ENCODE results near the gene ZNF593OS.

The ZNF593OS gene

GRCh38 chr1:26180010-26180506 is 8.4 kb upstream of the ZNF593OS start:
- Histone ChIP-seq H3K9me3 (ENCODE audit: control insufficient read depth, low read length) (no peaks in the 10 kb centered on the region), H3K4me1 (ENCODE audit: control insufficient read depth, insufficient read depth, low read length) (peaks cover 11% of the 10 kb centered on the region), H3K4me3 (ENCODE audit: low read length) (no peak overlapping the region), H3K27me3 (ENCODE audit: control insufficient read depth, insufficient read depth, low read length) (no peaks in the 10 kb centered on the region), H3K36me3 (ENCODE audit: control insufficient read depth, insufficient read depth, low read length) (no peaks in the 10 kb centered on the region), H3K9ac (ENCODE audit: low read length) (no peak overlapping the region)

DNA sequence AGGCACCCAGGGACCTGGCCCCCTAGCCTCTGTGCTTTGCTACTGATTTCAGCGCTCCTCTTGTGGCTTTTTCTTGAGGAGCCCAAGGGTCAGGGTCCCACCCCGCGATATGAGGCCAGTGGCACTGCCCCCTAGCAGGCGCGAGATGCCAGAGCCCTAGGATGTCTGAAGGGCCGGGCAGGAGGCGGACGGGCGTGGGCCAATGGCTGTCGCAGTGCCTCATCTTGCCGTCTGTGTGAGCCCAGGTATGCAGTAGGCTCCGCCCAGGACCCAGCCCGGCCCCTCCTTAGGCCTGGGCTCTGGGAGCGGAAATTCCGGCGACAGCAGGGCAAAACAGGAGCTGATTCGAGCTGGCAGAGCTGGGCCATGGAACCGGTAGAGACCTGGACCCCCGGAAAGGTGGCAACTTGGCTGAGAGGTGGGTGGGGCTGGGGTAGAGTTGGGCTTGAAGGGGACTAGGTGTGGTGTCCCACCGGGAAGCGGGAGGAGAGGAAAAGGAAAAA is 5.6 kb upstream of the ZNF593OS start, which contains the start of gene CNKSR1:
TSS of gene CNKSR1 (plus strand) at position 310 of the 503 bp plus-strand sequence. CDS start at position 367, 57 bp downstream.
- Histone ChIP-seq H3K4me3 (ENCODE audit: low read length) (peak within 1 kb of the TSS; percentile 77), H3K9ac (ENCODE audit: low read length) (peak within 1 kb of the TSS; percentile 92), H3K27me3 (ENCODE audit: control insufficient read depth, insufficient read depth, low read length) (no peaks in the 10 kb centered on the region), H3K4me1 (ENCODE audit: control insufficient read depth, insufficient read depth, low read length) (peaks cover 11% of the 10 kb centered on the region), H3K36me3 (ENCODE audit: control insufficient read depth, insufficient read depth, low read length) (no peaks in the 10 kb centered on the region), H3K9me3 (ENCODE audit: control insufficient read depth, low read length) (no peaks in the 10 kb centered on the region)

- Histone ChIP-seq H3K9ac (ENCODE audit: low read length) (no peak overlapping the region), H3K4me3 (ENCODE audit: low read length) (no peak overlapping the region), H3K4me1 (ENCODE audit: control insufficient read depth, insufficient read depth, low read length) (peaks cover 11% of the 10 kb centered on the region), H3K9me3 (ENCODE audit: control insufficient read depth, low read length) (no peaks in the 10 kb centered on the region), H3K36me3 (ENCODE audit: control insufficient read depth, insufficient read depth, low read length) (no peaks in the 10 kb centered on the region), H3K27me3 (ENCODE audit: control insufficient read depth, insufficient read depth, low read length) (no peaks in the 10 kb centered on the region)
Observed at GRCh38 chr1:26175346-26175745, 3.7 kb upstream of the ZNF593OS start.

GRCh38 chr1:26170472-26170821 is 1.2 kb downstream of the ZNF593OS start:
- peaks cover 4% of the 10 kb centered on the region for H3K27me3 ChIP-seq (ENCODE audit: control insufficient read depth, insufficient read depth, low read length)
- H3K36me3 ChIP-seq (ENCODE audit: control insufficient read depth, insufficient read depth, low read length): no peaks in the 10 kb centered on the region
- H3K4me3 ChIP-seq (ENCODE audit: low read length): peak overlapping the region; percentile 86
- no peaks in the 10 kb centered on the region for H3K4me1 ChIP-seq (ENCODE audit: control insufficient read depth, insufficient read depth, low read length)
- peak overlapping the region; percentile 94 for H3K9ac ChIP-seq (ENCODE audit: low read length)
- no peaks in the 10 kb centered on the region for H3K9me3 ChIP-seq (ENCODE audit: control insufficient read depth, low read length)

DNA sequence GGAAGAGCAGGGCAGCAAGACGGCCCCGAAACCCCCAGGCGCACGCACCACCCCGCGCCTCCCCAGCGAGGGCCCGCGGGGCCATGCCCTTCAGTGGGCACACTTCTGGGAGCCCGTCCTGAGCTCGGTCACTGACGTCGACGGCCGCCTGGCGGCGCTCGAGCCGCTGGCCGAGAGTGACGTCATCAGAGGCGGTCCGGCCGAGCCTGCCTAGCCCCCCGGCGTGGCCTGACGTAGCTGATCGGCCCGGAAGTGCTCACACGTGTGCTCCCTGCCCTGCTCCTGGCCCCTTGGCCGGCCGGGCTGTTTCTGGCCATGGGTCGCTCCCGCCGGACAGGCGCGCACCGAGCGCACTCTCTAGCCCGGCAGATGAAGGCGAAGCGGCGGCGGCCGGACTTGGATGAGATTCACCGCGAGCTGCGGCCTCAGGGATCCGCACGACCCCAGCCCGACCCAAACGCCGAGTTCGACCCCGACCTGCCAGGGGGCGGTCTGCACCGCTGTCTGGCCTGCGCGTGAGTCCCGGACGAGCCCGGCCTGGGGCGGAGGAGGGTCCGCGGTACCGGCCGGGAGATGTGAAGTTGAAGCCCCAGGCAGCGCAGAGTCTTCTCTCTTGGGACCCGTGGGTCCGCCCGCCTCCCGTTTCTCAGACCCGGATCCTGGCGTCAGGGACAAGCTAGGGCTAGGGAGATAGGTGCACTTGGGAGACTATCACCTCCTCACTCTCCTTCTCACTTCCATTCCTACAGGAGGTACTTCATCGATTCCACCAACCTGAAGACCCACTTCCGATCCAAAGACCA is 1.8 kb downstream of the ZNF593OS start, which contains the start of gene ZNF593:
TSS of gene ZNF593 (plus strand) at position 240 of the 803 bp plus-strand sequence. CDS start at position 316, 76 bp downstream.
- no peaks in the 10 kb centered on the region for H3K9me3 ChIP-seq (ENCODE audit: control insufficient read depth, low read length)
- H3K4me1 ChIP-seq (ENCODE audit: control insufficient read depth, insufficient read depth, low read length): no peaks in the 10 kb centered on the region
- H3K27me3 ChIP-seq (ENCODE audit: control insufficient read depth, insufficient read depth, low read length): peaks cover 8% of the 10 kb centered on the region
- peak within 1 kb of the TSS; percentile 94 for H3K9ac ChIP-seq (ENCODE audit: low read length)
- H3K4me3 ChIP-seq (ENCODE audit: low read length): peak within 1 kb of the TSS; percentile 86
- H3K36me3 ChIP-seq (ENCODE audit: control insufficient read depth, insufficient read depth, low read length): no peaks in the 10 kb centered on the region

DNA sequence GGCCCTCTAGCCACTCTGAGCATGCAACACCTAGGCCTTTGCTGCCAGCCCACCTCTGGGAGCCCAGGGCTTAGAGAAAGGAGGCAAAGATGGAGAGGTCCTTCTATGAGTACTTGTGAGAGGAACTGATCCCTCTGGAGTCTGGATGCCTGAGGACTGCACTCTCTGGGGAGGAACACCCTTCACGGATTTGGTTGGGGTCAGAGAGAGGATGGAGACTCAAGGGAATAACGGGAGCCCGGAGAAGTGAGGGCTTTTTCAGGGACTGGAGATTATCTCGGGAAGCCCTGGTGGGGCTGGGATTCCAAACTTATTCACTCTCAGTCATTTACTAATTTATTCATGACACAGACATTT is 2.5 kb downstream of the ZNF593OS start:
- no peaks in the 10 kb centered on the region for H3K9me3 ChIP-seq (ENCODE audit: control insufficient read depth, low read length)
- H3K9ac ChIP-seq (ENCODE audit: low read length): peak overlapping the region; percentile 94
- H3K27me3 ChIP-seq (ENCODE audit: control insufficient read depth, insufficient read depth, low read length): peaks cover 13% of the 10 kb centered on the region
- H3K4me3 ChIP-seq (ENCODE audit: low read length): no peak overlapping the region
- no peaks in the 10 kb centered on the region for H3K36me3 ChIP-seq (ENCODE audit: control insufficient read depth, insufficient read depth, low read length)
- H3K4me1 ChIP-seq (ENCODE audit: control insufficient read depth, insufficient read depth, low read length): peaks cover 5% of the 10 kb centered on the region

- Histone ChIP-seq H3K36me3 (ENCODE audit: control insufficient read depth, insufficient read depth, low read length) (no peaks in the 10 kb centered on the region), H3K4me1 (ENCODE audit: control insufficient read depth, insufficient read depth, low read length) (peaks cover 5% of the 10 kb centered on the region), H3K27me3 (ENCODE audit: control insufficient read depth, insufficient read depth, low read length) (peaks cover 13% of the 10 kb centered on the region), H3K4me3 (ENCODE audit: low read length) (peak within 1 kb of the TSS; percentile 86), H3K9ac (ENCODE audit: low read length) (peak within 1 kb of the TSS; percentile 94), H3K9me3 (ENCODE audit: control insufficient read depth, low read length) (no peaks in the 10 kb centered on the region)
Observed at GRCh38 chr1:26168410-26169197, 3.0 kb downstream of the ZNF593OS start, which contains the start of gene C1orf232. Gene C1orf232, minus strand, starts transcription at chr1:26168963. Its CDS starts 464 bp downstream, at chr1:26168499.

GRCh38 chr1:26166719-26167281 is 4.8 kb downstream of the ZNF593OS start:
- Histone ChIP-seq H3K9ac (ENCODE audit: low read length) (no peak overlapping the region), H3K4me3 (ENCODE audit: low read length) (no peak overlapping the region), H3K27me3 (ENCODE audit: control insufficient read depth, insufficient read depth, low read length) (peaks cover 22% of the 10 kb centered on the region), H3K4me1 (ENCODE audit: control insufficient read depth, insufficient read depth, low read length) (peaks cover 12% of the 10 kb centered on the region), H3K36me3 (ENCODE audit: control insufficient read depth, insufficient read depth, low read length) (no peaks in the 10 kb centered on the region), H3K9me3 (ENCODE audit: control insufficient read depth, low read length) (no peaks in the 10 kb centered on the region)

DNA sequence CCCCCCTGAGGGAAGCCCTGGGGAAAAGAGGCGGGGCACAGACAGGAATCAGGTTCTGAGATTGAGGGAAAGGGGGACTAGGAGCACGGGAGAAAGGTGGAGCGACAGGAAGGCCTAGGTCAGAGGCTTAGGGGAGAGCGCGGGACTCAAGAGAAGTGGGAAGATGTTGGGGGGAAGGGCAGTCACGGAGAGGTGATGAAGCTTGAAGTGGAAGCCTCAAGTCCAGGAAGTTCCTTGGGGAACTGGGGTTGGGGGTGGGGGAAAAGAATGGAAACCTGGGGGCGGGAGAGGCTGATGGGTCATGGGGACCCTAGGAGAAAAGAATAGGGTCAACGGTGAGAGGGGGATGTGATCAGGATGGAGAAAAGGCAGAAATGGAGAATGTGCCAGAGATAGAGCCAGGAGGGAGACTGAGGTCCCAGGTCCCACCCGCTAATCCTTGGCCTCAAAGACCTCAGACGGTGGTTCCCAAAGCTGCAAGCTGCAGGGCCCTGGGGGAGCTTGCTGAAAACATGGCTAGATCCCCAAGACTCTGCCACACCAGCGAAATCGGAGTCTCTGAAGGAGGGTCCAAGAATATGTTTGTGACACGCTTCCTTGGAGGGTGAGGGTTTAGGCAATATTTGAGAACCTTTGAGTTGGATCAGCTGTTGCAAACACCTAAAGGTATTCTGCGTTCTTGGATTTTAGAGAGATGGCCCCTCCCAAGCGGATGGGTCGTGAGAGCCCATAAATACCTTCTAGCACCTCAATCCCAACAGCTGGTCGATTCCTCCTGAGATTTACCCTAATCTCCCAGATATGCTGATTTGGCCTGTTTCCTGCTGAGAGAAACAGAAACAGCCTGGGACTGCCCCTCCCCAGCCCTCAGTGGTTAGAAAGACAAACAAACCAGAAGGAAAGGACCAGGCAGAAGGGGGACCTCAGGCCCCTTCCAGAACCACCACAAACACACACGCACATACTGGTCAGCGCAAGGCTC is 6.5 kb downstream of the ZNF593OS start:
- H3K27me3 ChIP-seq (ENCODE audit: control insufficient read depth, insufficient read depth, low read length): peaks cover 36% of the 10 kb centered on the region
- H3K9ac ChIP-seq (ENCODE audit: low read length): no peak overlapping the region
- no peaks in the 10 kb centered on the region for H3K9me3 ChIP-seq (ENCODE audit: control insufficient read depth, low read length)
- H3K36me3 ChIP-seq (ENCODE audit: control insufficient read depth, insufficient read depth, low read length): no peaks in the 10 kb centered on the region
- H3K4me1 ChIP-seq (ENCODE audit: control insufficient read depth, insufficient read depth, low read length): peaks cover 20% of the 10 kb centered on the region
- H3K4me3 ChIP-seq (ENCODE audit: low read length): no peak overlapping the region

GRCh38 chr1:26164036-26164860 is 7.4 kb downstream of the ZNF593OS start:
- no peaks in the 10 kb centered on the region for H3K9me3 ChIP-seq (ENCODE audit: control insufficient read depth, low read length)
- no peak overlapping the region for H3K4me3 ChIP-seq (ENCODE audit: low read length)
- H3K4me1 ChIP-seq (ENCODE audit: control insufficient read depth, insufficient read depth, low read length): peaks cover 20% of the 10 kb centered on the region
- H3K9ac ChIP-seq (ENCODE audit: low read length): peak overlapping the region; percentile 34
- no peaks in the 10 kb centered on the region for H3K36me3 ChIP-seq (ENCODE audit: control insufficient read depth, insufficient read depth, low read length)
- H3K27me3 ChIP-seq (ENCODE audit: control insufficient read depth, insufficient read depth, low read length): peaks cover 39% of the 10 kb centered on the region
